NCI-H2171 treated with DMSO at 0.1 percent for 48 hours (cell line): Measurements from ENCODE around the gene ULBP3.
A peak's percentile ranks its signal among the peaks of the same experiment; 100 is the strongest.

Experiments
- DNase-seq: peaks from one replicate; lab custom pipeline; 2025; lab: John Stamatoyannopoulos, UW

The ULBP3 gene

GRCh38 chr6:150068720-150069648 lies at the start of gene ULBP3:
Gene ULBP3 (minus strand): TSS chr6:150069121. CDS start chr6:150069066, 55 bp downstream.
- DNase-seq = peak; percentile 77

GRCh38 chr6:150118627-150119026 lies 49.7 kb upstream of the ULBP3 start:
- DNase-seq = no peak

- no peak for DNase-seq
Observed at GRCh38 chr6:150118203-150118602, 49.3 kb upstream of the ULBP3 start.

- DNase-seq = no peak
Observed at GRCh38 chr6:150116200-150116800, 47.4 kb upstream of the ULBP3 start.

GRCh38 chr6:150115769-150116168 lies 46.8 kb upstream of the ULBP3 start:
- DNase-seq = no peak

- no peak for DNase-seq
Observed at GRCh38 chr6:150112233-150112632, 43.3 kb upstream of the ULBP3 start.

GRCh38 chr6:150102750-150103270 lies 33.9 kb upstream of the ULBP3 start:
- DNase-seq = no peak

- DNase-seq = no peak
Observed at GRCh38 chr6:150100745-150101144, 31.8 kb upstream of the ULBP3 start.

GRCh38 chr6:150099953-150100352 lies 31.0 kb upstream of the ULBP3 start:
- DNase-seq = no peak

- no peak for DNase-seq
Observed at GRCh38 chr6:150099546-150099945, 30.6 kb upstream of the ULBP3 start.

- no peak for DNase-seq
Observed at GRCh38 chr6:150098155-150098554, 29.2 kb upstream of the ULBP3 start.

- DNase-seq = peak; percentile 9
Observed at GRCh38 chr6:150093397-150093796, 24.5 kb upstream of the ULBP3 start.

- no peak for DNase-seq
Observed at GRCh38 chr6:150091476-150091875, 22.6 kb upstream of the ULBP3 start.

- DNase-seq = no peak
Observed at GRCh38 chr6:150090328-150090727, 21.4 kb upstream of the ULBP3 start.

GRCh38 chr6:150088481-150089154 lies 19.7 kb upstream of the ULBP3 start:
- no peak for DNase-seq

- no peak for DNase-seq
Observed at GRCh38 chr6:150087336-150087735, 18.4 kb upstream of the ULBP3 start.

- DNase-seq = no peak
Observed at GRCh38 chr6:150086026-150086425, 17.1 kb upstream of the ULBP3 start.

GRCh38 chr6:150084426-150084825 lies 15.5 kb upstream of the ULBP3 start:
- no peak for DNase-seq

- DNase-seq = no peak
Observed at GRCh38 chr6:150083839-150084238, 14.9 kb upstream of the ULBP3 start.

- no peak for DNase-seq
Observed at GRCh38 chr6:150081702-150082101, 12.8 kb upstream of the ULBP3 start.

GRCh38 chr6:150079604-150080003 lies 10.7 kb upstream of the ULBP3 start:
- DNase-seq = peak; percentile 34

GRCh38 chr6:150078788-150079187 lies 9.9 kb upstream of the ULBP3 start:
- DNase-seq = no peak
